NCI-H524 treated with DMSO at 0.1 percent for 48 hours (cell line): ENCODE measurements around the gene ATP6V1F.

Experiments
- DNase-seq: peaks from one replicate; lab custom pipeline; 2025; lab: John Stamatoyannopoulos, UW

Gene ATP6V1F

DNA sequence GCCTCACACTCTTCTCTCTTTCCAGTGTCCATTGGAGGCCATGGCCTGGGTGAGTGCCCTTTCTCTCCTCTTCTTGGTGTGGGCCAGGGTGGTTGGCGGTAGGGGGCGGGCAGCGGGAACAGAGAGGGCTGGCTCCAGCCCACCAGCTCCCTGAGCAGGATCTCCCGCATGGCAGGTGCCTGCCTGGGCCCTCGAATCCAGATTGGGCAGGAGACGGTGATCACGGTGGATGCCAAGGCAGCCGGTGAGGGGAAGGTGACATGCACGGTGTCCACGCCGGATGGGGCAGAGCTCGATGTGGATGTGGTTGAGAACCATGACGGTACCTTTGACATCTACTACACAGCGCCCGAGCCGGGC is 13.5 kb upstream of the ATP6V1F start:
- no peak for DNase-seq

DNA sequence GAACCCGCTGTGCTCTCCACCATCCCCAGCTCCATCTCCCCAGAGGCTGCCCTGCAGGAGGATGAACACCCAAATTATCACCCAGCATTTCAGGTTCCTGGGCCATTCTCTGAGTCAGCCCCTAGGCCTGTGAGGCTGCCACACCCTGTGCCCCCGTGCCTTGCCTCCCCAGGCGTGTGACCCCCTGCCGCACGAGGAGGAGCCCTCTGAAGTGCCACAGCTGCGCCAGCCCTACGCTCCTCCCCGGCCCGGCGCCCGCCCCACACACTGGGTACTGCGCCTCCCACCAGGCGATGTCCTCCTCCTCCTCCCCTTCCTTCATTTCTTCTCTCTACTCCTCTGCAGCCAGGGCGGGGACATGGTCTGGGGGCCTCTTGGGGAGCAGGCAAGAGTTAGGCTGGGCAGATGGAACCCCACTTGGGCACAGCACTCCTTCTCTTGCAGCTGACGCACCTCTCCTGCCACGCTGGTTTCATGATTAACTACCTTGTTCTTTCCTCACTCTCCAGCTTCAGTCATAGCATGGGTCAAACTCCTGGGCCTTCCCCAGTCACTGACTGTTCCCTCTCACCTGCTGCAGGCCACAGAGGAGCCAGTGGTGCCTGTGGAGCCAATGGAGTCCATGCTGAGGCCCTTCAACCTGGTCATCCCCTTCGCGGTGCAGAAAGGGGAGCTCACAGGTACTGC is 12.7 kb upstream of the ATP6V1F start:
- no peak for DNase-seq

DNA sequence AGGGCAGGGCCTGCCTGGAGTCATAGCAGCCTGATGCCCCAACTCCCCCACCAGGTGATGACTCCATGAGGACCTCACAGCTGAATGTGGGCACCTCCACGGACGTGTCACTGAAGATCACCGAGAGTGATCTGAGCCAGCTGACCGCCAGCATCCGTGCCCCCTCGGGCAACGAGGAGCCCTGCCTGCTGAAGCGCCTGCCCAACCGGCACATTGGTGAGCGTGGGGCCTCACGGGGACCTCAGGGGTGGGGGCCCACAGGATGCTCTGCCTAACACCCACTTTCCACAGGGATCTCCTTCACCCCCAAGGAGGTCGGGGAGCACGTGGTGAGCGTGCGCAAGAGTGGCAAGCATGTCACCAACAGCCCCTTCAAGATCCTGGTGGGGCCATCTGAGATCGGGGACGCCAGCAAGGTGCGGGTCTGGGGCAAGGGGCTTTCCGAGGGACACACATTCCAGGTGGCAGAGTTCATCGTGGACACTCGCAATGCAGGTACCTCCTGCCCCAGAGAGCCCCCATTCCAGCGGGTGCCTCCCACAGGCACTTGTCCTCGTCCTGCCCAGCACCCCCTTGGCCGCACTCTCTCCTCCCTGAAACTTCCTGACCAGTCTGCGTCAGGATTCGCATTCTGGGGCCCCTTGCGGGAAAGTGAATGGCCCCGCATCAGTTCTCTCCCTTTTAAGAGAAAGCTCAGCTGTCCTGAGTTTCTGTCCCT is 10.0 kb upstream of the ATP6V1F start:
- DNase-seq = no peak

DNA sequence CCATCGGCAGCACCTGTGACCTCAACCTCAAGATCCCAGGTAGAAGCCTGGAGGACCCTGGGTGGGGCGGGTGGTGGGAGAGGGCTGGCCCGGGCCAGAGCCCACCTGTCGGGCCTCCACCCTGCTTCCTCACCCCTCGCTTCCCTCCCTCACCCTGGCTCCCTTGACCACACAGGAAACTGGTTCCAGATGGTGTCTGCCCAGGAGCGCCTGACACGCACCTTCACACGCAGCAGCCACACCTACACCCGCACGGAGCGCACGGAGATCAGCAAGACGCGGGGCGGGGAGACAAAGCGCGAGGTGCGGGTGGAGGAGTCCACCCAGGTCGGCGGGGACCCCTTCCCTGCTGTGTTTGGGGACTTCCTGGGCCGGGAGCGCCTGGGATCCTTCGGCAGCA is 8.9 kb upstream of the ATP6V1F start:
- no peak for DNase-seq

DNA sequence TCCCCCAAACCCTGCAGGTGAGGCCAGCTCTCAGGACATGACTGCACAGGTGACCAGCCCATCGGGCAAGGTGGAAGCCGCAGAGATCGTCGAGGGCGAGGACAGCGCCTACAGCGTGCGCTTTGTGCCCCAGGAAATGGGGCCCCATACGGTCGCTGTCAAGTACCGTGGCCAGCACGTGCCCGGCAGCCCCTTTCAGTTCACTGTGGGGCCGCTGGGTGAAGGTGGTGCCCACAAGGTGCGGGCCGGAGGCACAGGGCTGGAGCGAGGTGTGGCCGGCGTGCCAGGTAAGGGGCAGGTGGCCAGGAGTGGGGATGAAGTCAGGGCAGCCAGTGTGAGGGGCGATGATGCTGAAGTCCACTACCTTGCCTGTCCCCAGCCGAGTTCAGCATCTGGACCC is 8.3 kb upstream of the ATP6V1F start:
- no peak for DNase-seq

DNA sequence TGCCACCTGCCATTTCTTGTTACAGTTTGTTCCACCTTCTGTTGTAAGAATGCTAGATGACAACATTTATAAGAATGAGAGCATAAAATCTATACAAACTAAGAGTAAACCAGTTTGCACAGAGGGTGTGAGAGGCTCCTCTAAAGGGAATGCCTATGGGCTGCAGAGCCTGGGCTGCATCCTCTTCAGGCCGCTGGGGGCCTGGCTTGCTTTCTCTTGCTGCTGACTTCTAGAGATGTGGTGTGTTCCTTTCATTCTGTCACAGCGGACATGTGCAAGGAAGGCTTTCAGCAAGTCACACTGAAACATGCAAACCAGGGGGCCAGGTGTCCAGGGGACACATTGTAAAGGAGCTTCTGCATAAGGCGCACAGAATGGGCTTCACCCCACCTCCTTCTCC is 7.1 kb upstream of the ATP6V1F start:
- no peak for DNase-seq

DNA sequence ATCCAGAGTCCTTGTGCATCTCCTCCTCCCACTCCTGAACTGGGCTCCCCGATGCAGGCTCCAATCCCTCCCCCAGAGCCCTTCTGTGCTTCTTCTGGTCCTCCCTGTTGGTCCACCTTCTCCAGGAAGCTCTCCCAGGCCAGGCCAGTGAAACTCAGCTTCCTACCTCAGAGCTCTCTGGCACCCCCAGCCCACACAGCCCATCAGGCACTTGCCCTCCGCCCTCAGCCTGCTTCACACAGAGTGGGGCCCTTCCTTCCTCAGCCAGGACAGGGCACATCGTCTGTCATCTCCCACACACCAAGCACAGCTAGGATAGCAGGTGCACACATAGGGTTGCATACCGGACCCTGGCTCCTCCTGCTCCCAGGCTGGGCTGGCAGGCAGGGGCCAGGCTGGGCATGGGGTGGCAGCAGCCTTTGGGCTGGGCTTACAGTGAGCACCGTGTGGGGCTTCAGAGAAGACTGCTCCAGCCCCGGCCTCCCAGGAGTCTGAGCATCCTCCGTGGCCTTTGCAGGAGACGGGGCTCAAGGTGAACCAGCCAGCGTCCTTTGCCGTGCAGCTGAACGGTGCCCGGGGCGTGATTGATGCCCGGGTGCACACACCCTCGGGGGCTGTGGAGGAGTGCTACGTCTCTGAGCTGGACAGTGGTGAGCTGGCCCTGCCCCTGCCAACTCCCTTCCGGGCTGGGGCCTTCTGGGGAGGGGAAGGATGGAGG is 6.5 kb upstream of the ATP6V1F start:
- no peak for DNase-seq

DNA sequence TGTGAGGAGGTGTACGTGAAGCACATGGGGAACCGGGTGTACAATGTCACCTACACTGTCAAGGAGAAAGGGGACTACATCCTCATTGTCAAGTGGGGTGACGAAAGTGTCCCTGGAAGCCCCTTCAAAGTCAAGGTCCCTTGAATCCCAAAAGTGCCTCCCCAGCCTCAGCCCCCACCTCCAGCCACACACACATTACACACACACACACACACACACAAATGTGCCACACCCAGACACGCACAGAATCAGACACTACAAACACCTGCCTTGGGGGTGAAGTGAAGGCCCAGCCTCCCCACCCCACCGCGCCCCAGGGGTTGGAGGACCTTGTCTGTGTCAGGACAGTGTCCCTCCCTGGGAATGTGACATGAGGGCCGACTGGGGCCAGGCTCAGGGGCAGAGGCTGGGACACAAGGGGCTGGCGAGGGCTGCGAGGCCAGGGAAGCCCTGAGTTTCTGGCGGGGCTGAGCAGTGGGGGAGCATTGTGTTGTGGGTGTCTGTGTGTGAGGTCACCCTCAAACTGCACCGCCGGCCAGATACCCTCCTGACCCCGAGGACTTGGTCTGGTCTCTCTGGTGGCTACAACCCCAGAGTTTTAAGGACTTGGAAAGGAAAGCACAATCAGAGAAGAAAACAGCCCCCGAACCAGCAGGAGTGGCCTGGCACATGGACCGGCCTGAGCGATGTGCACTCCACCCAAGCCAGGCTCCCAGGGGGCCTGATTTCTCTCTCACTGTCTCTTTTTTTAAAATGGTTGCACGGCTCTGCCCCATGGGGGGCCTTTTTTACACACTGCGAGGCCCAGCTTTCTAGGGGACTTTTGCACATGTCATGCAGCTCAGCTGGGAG is 4.0 kb upstream of the ATP6V1F start:
- DNase-seq = no peak

DNA sequence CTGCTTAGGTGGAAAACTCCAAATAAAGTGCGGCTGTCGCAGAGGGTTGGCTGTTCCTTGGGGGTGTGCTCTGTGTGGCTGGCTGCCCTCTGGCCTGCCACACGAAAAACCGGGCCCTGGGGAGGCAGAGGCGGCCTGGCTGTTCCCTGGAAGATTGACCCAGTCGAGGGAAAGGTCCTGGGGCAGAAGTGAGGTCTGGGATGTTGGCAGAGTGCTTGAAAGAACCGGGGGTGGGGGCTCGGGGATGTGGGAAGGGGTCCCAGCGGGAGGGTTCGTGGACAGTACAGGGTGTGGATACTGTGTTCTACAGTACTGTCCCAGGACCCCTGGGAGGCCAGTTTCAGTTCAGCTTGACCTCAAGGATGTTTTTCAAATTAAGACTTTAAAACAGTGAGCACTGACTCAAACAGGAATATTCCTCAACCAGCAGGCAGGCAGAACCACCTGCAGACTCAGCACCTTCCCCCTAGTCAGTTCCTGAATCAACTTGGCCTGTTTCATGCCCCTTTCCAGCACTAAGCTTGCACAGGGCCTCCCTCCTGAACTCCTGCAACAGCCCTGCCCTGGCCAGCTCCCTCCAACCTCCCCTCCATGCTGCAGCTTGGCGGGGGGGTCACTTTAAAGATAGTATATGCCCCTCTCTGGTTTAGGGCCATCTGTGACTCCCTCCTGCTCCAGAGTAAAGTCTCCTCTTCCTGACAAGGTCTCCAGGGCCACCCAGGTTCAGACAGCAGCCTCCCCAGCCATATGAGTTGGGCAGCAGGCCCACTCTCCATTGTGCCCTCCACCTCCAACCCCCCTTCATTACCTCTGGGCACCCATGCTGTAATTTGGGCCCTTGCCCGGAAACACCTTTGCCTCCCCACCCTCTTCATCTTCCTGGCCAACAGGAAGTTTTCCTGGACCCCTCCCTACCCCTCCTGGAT is 3.2 kb upstream of the ATP6V1F start:
- no peak for DNase-seq

DNA sequence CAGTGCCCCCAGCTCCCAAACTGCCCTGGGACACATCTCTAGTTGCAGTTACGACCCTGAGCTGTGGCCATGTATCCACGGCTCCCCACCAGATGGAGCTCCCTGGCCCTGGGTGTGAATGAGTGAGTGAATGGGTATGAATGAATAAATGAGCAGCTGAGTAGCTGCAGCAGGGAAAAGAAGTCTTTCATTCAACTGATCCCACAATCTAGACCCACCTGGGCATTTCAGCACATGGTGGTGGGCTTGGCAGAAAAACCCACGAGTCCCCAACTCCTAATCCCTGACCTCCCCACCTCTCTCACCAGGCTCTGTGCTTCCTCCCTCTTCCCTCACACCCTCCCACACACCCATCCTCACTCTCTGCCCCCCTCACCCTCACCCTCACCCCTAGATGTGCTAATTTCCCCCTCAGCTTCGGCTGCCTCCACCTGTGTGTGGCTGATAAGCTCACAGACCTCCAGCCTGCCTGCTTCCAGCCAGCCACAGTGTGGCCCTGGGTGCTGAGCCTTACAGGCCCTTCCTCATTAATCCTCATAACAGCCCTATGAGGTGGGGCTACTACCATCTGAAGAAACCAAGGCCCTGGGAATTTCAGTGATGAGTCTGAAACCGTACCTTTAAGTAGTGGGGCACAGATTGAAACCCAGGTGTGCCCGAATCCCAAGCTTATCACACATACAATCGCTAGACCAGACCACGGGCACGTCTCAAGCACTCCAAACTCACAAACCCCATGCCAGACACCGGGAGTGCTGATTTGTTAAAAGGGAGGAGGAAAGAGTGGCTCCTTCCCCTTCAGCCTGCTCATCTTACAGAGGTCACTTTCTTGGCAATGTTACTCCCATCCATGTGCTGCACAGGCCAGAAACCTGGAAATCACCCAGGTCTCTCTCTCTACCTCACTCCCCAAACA is 2.2 kb upstream of the ATP6V1F start:
- no peak for DNase-seq

DNA sequence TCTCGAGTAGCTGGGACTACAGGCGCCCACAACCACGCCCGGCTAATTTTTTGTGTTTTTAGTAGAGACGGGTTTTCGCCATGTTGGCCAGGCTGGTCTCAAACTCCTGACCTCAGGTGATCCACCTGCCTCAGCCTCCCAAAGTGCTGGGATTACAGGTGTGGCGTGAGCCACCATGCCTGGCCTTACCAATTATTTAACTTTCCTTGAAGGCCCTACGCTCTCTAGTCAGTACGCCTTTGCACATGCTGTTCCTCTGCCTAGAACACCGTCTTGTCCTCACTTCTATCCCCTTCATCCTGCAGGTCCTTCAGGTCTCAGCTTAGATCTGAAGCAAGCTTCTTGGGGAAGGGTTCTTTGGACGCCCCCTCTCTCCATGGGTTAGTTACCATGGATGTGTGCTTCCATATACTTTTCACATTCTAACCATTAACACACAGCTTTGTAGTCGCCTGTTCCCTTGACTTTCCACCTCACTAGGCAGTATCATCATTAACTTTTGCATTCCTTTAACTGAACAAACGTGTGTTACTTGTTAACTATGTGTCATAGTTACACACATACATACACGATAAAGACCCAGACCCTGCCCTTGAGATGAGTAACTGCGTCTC is 592 bp upstream of the ATP6V1F start:
- DNase-seq = no peak

DNA sequence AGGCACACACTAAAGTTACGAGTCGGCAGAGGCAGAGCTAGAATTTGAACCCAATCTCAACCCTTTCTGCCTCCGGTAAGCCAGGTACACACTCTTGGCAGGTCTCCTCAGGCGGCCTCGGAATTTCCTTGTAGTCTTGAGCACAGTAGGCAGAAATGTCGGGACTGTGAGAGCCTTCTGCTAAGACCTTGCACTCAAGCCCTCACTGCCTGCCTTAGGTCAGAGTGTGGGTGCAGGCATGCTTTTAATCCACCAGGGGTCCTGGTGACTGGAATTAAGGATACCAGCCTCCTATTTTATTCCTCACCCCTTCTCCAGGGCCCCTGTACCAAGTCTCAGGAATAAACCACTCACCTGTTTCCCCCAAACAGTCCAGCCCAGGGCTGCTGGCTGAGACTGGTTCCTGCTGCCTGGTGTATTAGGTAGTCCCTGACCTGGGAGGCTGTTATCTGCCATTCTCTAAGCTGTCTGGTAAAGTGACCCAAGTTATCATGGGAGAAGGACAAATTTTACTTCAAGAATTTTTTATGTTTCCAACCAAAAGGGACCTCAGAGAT is 855 bp downstream of the ATP6V1F start:
- peak; percentile 34 for DNase-seq

DNA sequence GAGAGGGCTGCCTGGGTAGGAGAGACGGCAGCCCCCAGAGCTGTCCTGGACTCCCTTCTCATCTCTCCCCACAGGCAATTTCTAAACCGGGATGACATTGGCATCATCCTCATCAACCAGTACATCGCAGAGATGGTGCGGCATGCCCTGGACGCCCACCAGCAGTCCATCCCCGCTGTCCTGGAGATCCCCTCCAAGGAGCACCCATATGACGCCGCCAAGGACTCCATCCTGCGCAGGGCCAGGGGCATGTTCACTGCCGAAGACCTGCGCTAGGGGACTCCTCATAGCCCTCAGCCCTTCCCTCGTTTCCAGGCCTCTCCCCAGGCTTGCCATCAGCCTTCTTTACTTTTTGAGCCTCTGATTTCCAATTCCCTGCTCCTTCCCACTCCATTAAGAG is 2.6 kb downstream of the ATP6V1F start:
- no peak for DNase-seq

DNA sequence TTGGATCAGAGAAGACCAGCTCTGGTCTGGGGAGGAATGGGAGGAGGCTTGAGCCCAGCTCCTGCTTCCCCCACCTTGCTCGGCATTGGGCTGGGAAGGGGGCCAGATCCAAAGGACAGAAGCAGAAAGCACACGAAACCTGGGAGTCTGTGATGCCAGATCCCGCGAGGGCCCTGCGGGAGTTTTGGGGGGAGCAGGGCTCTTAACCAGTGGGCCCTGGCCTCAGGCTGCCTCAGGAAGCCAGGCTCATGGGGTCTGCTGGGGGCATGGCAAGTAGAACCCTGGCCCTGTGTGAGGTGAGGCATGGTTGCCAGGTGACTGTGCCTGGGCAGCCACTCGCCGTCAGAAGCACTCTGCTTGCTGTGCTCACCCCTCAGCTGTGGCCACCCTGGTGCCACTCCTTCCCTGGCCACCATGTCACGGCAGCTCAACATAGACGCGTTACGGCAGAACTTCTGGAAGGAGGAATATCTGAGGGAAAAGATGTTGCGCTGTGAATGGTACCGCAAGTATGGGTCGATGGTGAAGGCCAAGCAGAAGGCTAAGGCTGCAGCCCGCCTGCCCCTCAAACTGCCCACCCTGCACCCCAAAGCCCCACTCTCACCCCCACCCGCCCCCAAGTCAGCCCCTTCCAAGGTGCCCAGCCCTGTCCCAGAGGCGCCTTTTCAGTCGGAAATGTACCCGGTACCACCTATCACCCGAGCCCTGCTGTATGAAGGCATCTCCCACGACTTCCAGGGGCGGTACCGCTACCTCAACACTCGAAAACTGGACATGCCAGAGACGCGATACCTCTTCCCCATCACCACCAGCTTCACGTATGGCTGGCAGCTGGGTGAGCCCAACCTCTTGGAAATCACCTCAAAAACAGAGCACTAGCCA is 3.6 kb downstream of the ATP6V1F start:
- DNase-seq = no peak

DNA sequence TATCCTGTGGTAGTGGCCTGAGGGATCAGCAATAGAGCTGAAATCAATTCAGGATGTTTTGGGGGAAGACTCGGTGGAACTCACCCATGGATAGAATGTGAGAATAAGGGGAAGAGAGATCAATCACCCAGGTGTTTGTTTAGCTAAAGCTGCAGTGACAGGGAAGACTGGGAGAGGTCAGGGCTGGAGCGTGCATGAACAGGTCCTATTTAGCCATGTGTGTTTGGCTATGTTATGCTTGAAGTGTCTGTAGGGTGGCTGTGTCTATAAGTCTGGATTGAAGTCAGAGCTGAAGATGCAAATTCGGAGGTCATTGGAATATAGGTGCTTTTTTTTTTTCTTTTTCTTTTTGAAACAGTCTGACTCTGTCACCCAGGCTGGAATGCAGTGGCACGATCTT is 4.6 kb downstream of the ATP6V1F start:
- DNase-seq = no peak

DNA sequence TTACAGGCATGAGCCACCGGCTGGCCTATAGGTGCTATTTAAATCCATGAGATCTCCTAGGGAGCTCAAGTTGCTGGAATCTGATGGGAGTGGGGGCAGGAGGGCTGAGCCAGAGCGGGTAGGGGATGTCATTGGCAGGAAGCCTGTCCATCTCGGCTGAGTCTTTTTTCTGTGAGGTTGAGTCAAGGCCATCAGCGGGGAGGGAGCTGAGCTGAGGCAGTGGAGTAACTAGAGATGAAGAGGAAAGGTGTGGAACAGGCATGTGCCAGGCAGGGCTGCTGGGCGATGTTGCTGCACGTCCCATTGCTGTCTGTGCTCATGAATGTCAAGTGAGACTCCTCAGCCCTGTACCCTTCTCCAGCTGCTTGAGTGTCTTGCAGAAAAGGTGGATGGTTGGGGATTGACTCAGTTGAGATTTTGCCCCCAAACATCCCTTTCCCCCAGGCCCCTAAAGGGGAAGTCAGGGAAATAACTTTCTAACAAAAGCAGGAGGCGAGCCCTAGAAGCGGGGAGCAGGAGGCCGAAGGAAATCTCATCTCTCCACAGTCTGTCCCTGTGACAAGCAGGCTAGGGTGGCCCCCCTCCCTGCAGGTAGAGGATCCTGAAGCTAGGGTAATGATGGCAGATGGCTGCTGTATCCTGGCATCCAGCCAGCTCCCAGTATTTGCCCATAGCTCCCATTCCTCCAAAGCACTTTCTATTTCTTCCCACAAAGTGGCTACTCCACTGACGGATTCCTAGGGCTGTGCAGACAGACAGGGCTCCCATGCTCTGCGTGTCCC is 5.4 kb downstream of the ATP6V1F start:
- DNase-seq = peak; percentile 75

DNA sequence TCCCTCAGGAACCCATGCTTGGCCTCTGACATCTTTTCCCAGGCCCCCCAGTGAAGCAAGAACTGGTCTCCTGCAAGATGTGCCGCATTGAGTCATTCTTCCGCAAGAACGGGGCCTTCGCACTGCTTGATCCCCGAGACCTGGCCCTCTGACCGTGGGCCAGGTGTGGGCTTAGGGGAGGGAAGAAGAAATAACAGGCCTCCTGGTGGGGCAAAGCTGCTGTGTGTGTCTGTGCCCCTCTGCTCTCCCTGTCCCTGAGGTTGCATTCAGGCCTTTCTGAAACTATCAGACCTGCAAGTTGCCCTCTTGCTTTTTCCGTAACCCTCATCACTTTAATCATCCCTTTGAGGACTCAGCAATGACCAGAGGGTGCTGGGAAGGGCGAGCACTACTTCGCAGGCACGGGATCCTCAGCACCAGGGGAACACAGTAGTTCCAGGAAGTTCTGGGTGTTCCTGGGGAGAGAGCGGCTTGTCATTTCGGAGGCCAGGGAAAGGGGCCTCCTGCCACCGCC is 6.0 kb downstream of the ATP6V1F start:
- no peak for DNase-seq
